Lower leg skin (tissue), 3 donors: ENCODE data around the gene NEGR1.

ENCODE experiments used
- POLR2A ChIP-seq, 2 donors: fragments of 450-650 bp; IDR thresholded peaks; one replicate each; pipeline ENCODE4 v1.6.1; 2016 to 2017; ENCODE audit warnings: antibody characterized with exemption in 2 of 2, mild to moderate bottlenecking in 1 of 2, moderate library complexity in 1 of 2
- TF ChIP-seq, protein P1 (sequence below), 3 donors: fragments of 450-650 bp; IDR thresholded peaks; one replicate each; pipeline ENCODE4 v1.5.1; 2016; ENCODE audit warnings: antibody characterized with exemption in 3 of 3, mild to moderate bottlenecking in 3 of 3, moderate library complexity in 2 of 3

DNA sequence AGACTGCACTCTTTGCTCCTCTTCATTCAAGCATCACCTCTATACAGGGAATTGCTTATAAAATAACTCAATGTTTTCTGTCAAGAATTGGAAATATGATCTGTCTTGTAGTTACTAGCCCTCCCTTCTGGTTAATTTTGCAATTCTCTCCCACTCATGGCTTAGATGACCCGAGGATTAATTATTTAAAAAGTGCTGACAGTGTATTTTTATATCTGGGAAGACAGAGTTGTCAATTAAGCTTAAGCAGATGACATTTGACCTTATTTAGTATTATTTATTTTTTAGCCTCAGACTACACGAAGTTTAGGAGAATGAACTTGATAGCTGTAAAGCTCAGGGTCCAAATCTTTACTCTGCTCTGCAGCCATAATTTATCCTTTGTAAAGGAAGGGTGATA is 538.5 kb downstream of the NEGR1 start:
- TF ChIP-seq, protein P1, sequence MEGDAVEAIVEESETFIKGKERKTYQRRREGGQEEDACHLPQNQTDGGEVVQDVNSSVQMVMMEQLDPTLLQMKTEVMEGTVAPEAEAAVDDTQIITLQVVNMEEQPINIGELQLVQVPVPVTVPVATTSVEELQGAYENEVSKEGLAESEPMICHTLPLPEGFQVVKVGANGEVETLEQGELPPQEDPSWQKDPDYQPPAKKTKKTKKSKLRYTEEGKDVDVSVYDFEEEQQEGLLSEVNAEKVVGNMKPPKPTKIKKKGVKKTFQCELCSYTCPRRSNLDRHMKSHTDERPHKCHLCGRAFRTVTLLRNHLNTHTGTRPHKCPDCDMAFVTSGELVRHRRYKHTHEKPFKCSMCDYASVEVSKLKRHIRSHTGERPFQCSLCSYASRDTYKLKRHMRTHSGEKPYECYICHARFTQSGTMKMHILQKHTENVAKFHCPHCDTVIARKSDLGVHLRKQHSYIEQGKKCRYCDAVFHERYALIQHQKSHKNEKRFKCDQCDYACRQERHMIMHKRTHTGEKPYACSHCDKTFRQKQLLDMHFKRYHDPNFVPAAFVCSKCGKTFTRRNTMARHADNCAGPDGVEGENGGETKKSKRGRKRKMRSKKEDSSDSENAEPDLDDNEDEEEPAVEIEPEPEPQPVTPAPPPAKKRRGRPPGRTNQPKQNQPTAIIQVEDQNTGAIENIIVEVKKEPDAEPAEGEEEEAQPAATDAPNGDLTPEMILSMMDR (IDR thresholded peaks at IDR 0.05), result no peak
- TF ChIP-seq POLR2A (IDR thresholded peaks at IDR 0.05), result no peak
